H1 (cell line): Measurements from ENCODE around the gene SLC35F6. TPM values are rescaled to one million over a fixed set of nuclear protein-coding genes. Genes with fewer than 3 reads are reported as not detected.

Experiments used
- CTCF ChIA-PET: fragments of 300-600 bp; sonication (Branson Sonifier 250); formaldehyde crosslinking; loops from one replicate; lab custom pipeline; 2021; ENCODE audit not compliant: partially characterized antibody; lab: Charles Lee
- POLR2A ChIA-PET: fragments of 300-600 bp; sonication (Branson Sonifier 250); formaldehyde crosslinking; loops from one replicate; lab custom pipeline; 2021; ENCODE audit warnings: inconsistent platforms; ENCODE audit not compliant: partially characterized antibody; lab: Charles Lee
- DNase-seq, 2 experiments: peaks; one replicate each; pipeline versions ENCODE4 v3.0.0 to v3.0.0-alpha.2; 2010 to 2022; ENCODE audit warnings: low spot score in 2 of 2, low read depth in 1 of 2, mixed read lengths in 1 of 2
- FAIRE-seq: peaks from 2 replicates; lab custom pipeline; 2011; peaks lifted over from hg19 to GRCh38; lab: Jason Lieb, UNC
- H2AFZ ChIP-seq: 2 replicates; pipeline ENCODE4 v1.8.1; 2012; ENCODE audit warnings: low read length, inconsistent platforms
- H2AK5ac ChIP-seq: 2 replicates; pipeline ENCODE4 v1.6.1; 2013; ENCODE audit warnings: low read depth, low read length
- H2BK120ac ChIP-seq: replicated peaks from 2 replicates; pipeline ENCODE3; 2013; ENCODE audit warnings: low read depth, low read length, inconsistent platforms
- H2BK12ac ChIP-seq: 2 replicates; pipeline ENCODE4 v1.6.1; 2013; ENCODE audit warnings: low read depth, low read length
- H2BK15ac ChIP-seq: 2 replicates; pipeline ENCODE4 v1.6.1; 2013; ENCODE audit warnings: low read length
- H2BK20ac ChIP-seq: 2 replicates; pipeline ENCODE4 v1.6.1; 2013; ENCODE audit warnings: low read length
- H2BK5ac ChIP-seq: 2 replicates; pipeline ENCODE4 v1.6.1; 2013; ENCODE audit warnings: low read depth, low read length
- H3K14ac ChIP-seq: 2 replicates; pipeline ENCODE4 v1.6.1; 2013; ENCODE audit warnings: inconsistent platforms; ENCODE audit not compliant: insufficient read length
- H3K18ac ChIP-seq: 2 replicates; pipeline ENCODE4 v1.6.1; 2013; ENCODE audit warnings: low read length; ENCODE audit errors: extremely low read depth
- H3K23ac ChIP-seq: 2 replicates; pipeline ENCODE4 v1.6.1; 2013; ENCODE audit warnings: inconsistent platforms; ENCODE audit not compliant: insufficient read length
- H3K23me2 ChIP-seq: 2 replicates; pipeline ENCODE4 v1.6.1; 2013; ENCODE audit warnings: low read depth, low read length
- H3K27ac ChIP-seq: 2 replicates; pipeline ENCODE4 v1.6.1; 2011; ENCODE audit warnings: low read depth, low read length, inconsistent platforms
- H3K27me3 ChIP-seq, 4 experiments: replicated peaks in 1 of 4; 1 replicate in 1 of 4; 2 replicates in 3 of 4; pipeline versions ENCODE4 v1.6.1 to v1.8.1; 2011 to 2013; ENCODE audit warnings: low read length in 3 of 4, mild to moderate bottlenecking in 3 of 4, inconsistent platforms in 2 of 4, mixed read lengths in 2 of 4, moderate library complexity in 1 of 4; ENCODE audit not compliant: control insufficient read depth in 3 of 4, insufficient read depth in 3 of 4; ENCODE audit errors: extremely low read depth in 1 of 4
- H3K36me3 ChIP-seq, 4 experiments: 2 replicates each; pipeline versions ENCODE4 v1.6.1 to v1.8.1; 2011 to 2013; ENCODE audit warnings: mild to moderate bottlenecking in 4 of 4, low read length in 3 of 4, moderate library complexity in 2 of 4, control low read depth in 1 of 4, inconsistent platforms in 1 of 4; ENCODE audit not compliant: insufficient read depth in 4 of 4, control insufficient read depth in 2 of 4
- H3K4ac ChIP-seq: replicated peaks from 2 replicates; pipeline ENCODE3; 2013; ENCODE audit warnings: low read length, low read depth, mixed read lengths, inconsistent platforms; ENCODE audit not compliant: insufficient read length
- H3K4me1 ChIP-seq, 4 experiments: replicated peaks in 1 of 4; 1 replicate in 1 of 4; 2 replicates in 3 of 4; pipeline versions ENCODE4 v1.6.1 to v1.8.1; 2011 to 2013; ENCODE audit warnings: low read length in 3 of 4, inconsistent platforms in 2 of 4, mixed read lengths in 1 of 4; ENCODE audit not compliant: insufficient read depth in 4 of 4, control insufficient read depth in 3 of 4
- H3K4me2 ChIP-seq, 2 experiments: 2 replicates each; pipeline versions ENCODE4 v1.6.1 to v1.8.1; 2011 to 2013; ENCODE audit warnings: low read depth in 2 of 2, low read length in 2 of 2, control low read depth in 1 of 2, inconsistent platforms in 1 of 2, mild to moderate bottlenecking in 1 of 2; ENCODE audit not compliant: insufficient read depth in 1 of 2
- H3K4me3 ChIP-seq, 4 experiments: fragments of 200-600, 300-600 bp in 1 of 4; sonication (generic), shearing (Covaris generic), sonication (Bioruptor Twin) in 1 of 4; 2 replicates each; pipeline versions ENCODE4 v1.5.1 to v1.8.1; 2011 to 2016; ENCODE audit warnings: low read length in 4 of 4, low read depth in 3 of 4, control low read depth in 2 of 4, inconsistent platforms in 2 of 4, mild to moderate bottlenecking in 2 of 4, mixed read lengths in 1 of 4, moderate library complexity in 1 of 4; ENCODE audit not compliant: insufficient read depth in 2 of 4; ENCODE audit errors: extremely low read depth in 1 of 4
- H3K56ac ChIP-seq: replicated peaks from 2 replicates; pipeline ENCODE3; 2013; ENCODE audit warnings: low read depth, mild to moderate bottlenecking, mixed read lengths, low read length, inconsistent platforms; ENCODE audit not compliant: insufficient read length
- H3K79me1 ChIP-seq: 2 replicates; pipeline ENCODE4 v1.6.1; 2013; ENCODE audit warnings: low read depth, low read length, control low read depth
- H3K79me2 ChIP-seq, 2 experiments: 2 replicates each; pipeline versions ENCODE4 v1.6.1 to v1.8.1; 2012 to 2013; ENCODE audit warnings: low read length in 2 of 2, mild to moderate bottlenecking in 2 of 2, inconsistent platforms in 1 of 2; ENCODE audit not compliant: insufficient read depth in 2 of 2, control insufficient read depth in 1 of 2
- H3K9ac ChIP-seq, 4 experiments: replicated peaks in 1 of 4; 1 replicate in 1 of 4; 2 replicates in 3 of 4; pipeline versions ENCODE4 v1.6.1 to v1.8.1; 2011 to 2013; ENCODE audit warnings: low read depth in 3 of 4, low read length in 3 of 4, control low read depth in 2 of 4, mild to moderate bottlenecking in 2 of 4, moderate library complexity in 2 of 4, inconsistent platforms in 1 of 4; ENCODE audit errors: extremely low read depth in 1 of 4
- H3K9me3 ChIP-seq, 2 experiments: 2 replicates each; pipeline versions ENCODE4 v1.6.1 to v1.8.1; 2012 to 2013; ENCODE audit warnings: mild to moderate bottlenecking in 2 of 2, moderate library complexity in 2 of 2, control low read depth in 1 of 2, inconsistent platforms in 1 of 2, low read depth in 1 of 2, low read length in 1 of 2, mixed read lengths in 1 of 2; ENCODE audit not compliant: insufficient read depth in 2 of 2
- H4K20me1 ChIP-seq, 2 experiments: replicated peaks in 1 of 2; 2 replicates each; pipeline versions ENCODE3 to v1.8.1; 2011 to 2013; ENCODE audit warnings: inconsistent platforms in 2 of 2, low read length in 2 of 2, mild to moderate bottlenecking in 1 of 2; ENCODE audit not compliant: insufficient read depth in 2 of 2, control insufficient read depth in 1 of 2
- H4K5ac ChIP-seq: 2 replicates; pipeline ENCODE4 v1.6.1; 2013; ENCODE audit warnings: low read length, low read depth, mixed read lengths, inconsistent platforms; ENCODE audit not compliant: insufficient read length
- H4K8ac ChIP-seq: 2 replicates; pipeline ENCODE4 v1.8.0; 2013; ENCODE audit warnings: mild to moderate bottlenecking, moderate library complexity, low read length, inconsistent platforms; ENCODE audit not compliant: insufficient read depth; ENCODE audit errors: extremely low read depth
- H4K91ac ChIP-seq: replicated peaks from 2 replicates; pipeline ENCODE3; 2013; ENCODE audit warnings: low read length, mixed read lengths, inconsistent platforms; ENCODE audit not compliant: insufficient read length
- EGR1 ChIP-seq: IDR thresholded peaks from 2 replicates; pipeline ENCODE4 v1.6.1; 2011; ENCODE audit warnings: low read depth, low read length, borderline replicate concordance
- GTF2F1 ChIP-seq: IDR thresholded peaks from 2 replicates; pipeline ENCODE4 v1.6.1; 2012; ENCODE audit warnings: low read depth, low read length, improper control_type of control experiment, borderline replicate concordance
- MAFK ChIP-seq: IDR thresholded peaks from 2 replicates; pipeline ENCODE4 v1.6.1; 2012; ENCODE audit warnings: low read depth, mild to moderate bottlenecking, improper control_type of control experiment, low read length
- NRF1 ChIP-seq: IDR thresholded peaks from 2 replicates; pipeline ENCODE4 v1.6.1; 2011; ENCODE audit warnings: mild to moderate bottlenecking, low read depth, low read length, improper control_type of control experiment
- SAP30 ChIP-seq: fragments of 300-600 bp; sonication (generic); IDR thresholded peaks from 2 replicates; pipeline ENCODE4 v1.7.1; 2012; ENCODE audit warnings: low read length, moderate library complexity, mild to moderate bottlenecking, inconsistent platforms; ENCODE audit not compliant: insufficient read depth, insufficient replicate concordance
- USF2 ChIP-seq: IDR thresholded peaks from 2 replicates; pipeline ENCODE4 v1.6.1; 2011; ENCODE audit warnings: low read length, improper control_type of control experiment
- WGBS, 2 experiments: shearing (Covaris generic) in 1 of 2; methylation state at CpG; one replicate each; pipeline versions ENCODE4 v1.1.6 to v1.1.7; 2013 to 2015; ENCODE audit warnings: low lambda C conversion rate in 2 of 2, mixed read lengths in 2 of 2, inconsistent platforms in 1 of 2, low coverage in 1 of 2, missing lambda C conversion rate in 1 of 2; ENCODE audit not compliant: insufficient replicate concordance in 2 of 2, insufficient coverage in 1 of 2, insufficient read length in 1 of 2; ENCODE audit errors: extremely low coverage in 1 of 2, missing lambda C conversion rate in 1 of 2; 5-methylcytosine and 5-hydroxymethylcytosine counted together
- polyA plus RNA-seq, 7 experiments: library from polyadenylated mRNA; depleted of rRNA in 3 of 7; stranded (reverse) in 5 of 7; unstranded in 2 of 7; fragments of >200 nt in 5 of 7; fragments of 200-250 nt in 2 of 7; gene quantifications; 1 replicate in 5 of 7; 2 replicates in 1 of 7; 4 replicates in 1 of 7; pipeline versions ENCODE4 v1.2.1 to v1.2.3, GENCODE V29; 2011 to 2013; ENCODE audit warnings: missing spikeins in 2 of 7, mixed read lengths in 2 of 7
- total RNA-seq: library from RNA; stranded (reverse); fragmentation: NEBNext Ultra II Directional; extraction: Animal tissue kit (Norgen Biotek cat#: 25700); gene quantifications from 2 replicates; pipeline ENCODE4 v1.2.1, GENCODE V29; 2021

SLC35F6 gene
- total and polyA plus RNA-seq, 2 of the 8 experiments (the other 6 are each of a cell fraction or from before 2014, with no cell fraction given): 11.2 to 13.5 TPM

- H4K91ac ChIP-seq: no peak overlapping the region
- H3K4me1 ChIP-seq: peaks cover 11 to 22% (median 17%) of the 10 kb centered on the region in 4 experiments
- no peak overlapping the region for H4K8ac ChIP-seq
- H3K18ac ChIP-seq: no peak overlapping the region
- H4K20me1 ChIP-seq: no peaks in the 10 kb centered on the region
- H3K4ac ChIP-seq: no peak overlapping the region
- H2AK5ac ChIP-seq: no peak overlapping the region
- DNase-seq: no peak
- H3K79me1 ChIP-seq: no peaks in the 10 kb centered on the region
- no peak overlapping the region for H2AFZ ChIP-seq
- no peaks in the 10 kb centered on the region for H3K79me2 ChIP-seq
- H3K36me3 ChIP-seq: no peaks in the 10 kb centered on the region
- TF ChIP-seq GTF2F1 (no peak), SAP30 (no peak), EGR1 (no peak), USF2 (no peak), NRF1 (no peak), MAFK (no peak)
- TF ChIP-seq, all 59 proteins: peak for 0
- no peak overlapping the region for H2BK5ac ChIP-seq
- 99% methylated on average over 4 of the region's 4 CpGs; no CpG with 5 or more reads in 1 of the 2 experiments for WGBS, 2 experiments
- H2BK20ac ChIP-seq: no peak overlapping the region
- POLR2A ChIA-PET: interaction anchor here (1.3 kb wide), 1 partner anchor 31 kb away, joined by 5 read pairs; the partner anchor contains the start of gene CENPA
- H2BK15ac ChIP-seq: no peak overlapping the region; the same call in 1 of the 2 replicates
- H3K27ac ChIP-seq: no peak overlapping the region
- H2BK12ac ChIP-seq: no peak overlapping the region; the same call in 1 of the 2 replicates
- peaks cover 3% of the 10 kb centered on the region in 2 experiments; a peak in 2 of 4 replicates for H3K9me3 ChIP-seq
- no peak overlapping the region for H4K5ac ChIP-seq
- no peaks in the 10 kb centered on the region for H3K23me2 ChIP-seq
- no peak overlapping the region; a peak in 1 of 4 replicates for H3K4me2 ChIP-seq
- no peak overlapping the region for H3K56ac ChIP-seq
- H3K23ac ChIP-seq: no peak overlapping the region
- CTCF ChIA-PET: interaction anchor here (0.7 to 3.0 kb wide), 3 partner anchors 16 to 177 kb away, joined by 4 to 9 read pairs (median 9); no protein-coding TSS in a partner anchor
- peaks cover 0 to 14% (median 10%) of the 10 kb centered on the region in 4 experiments; a peak in 6 of 7 replicates for H3K27me3 ChIP-seq
- H3K9ac ChIP-seq: no peak overlapping the region
- no peak overlapping the region for H3K14ac ChIP-seq
- no peak overlapping the region for H3K4me3 ChIP-seq
- H2BK120ac ChIP-seq: no peak overlapping the region
- FAIRE-seq: no peak
These were observed 9.5 kb upstream of the SLC35F6 start for GRCh38 chr2:26754539-26754938.
